Epithelial cell of esophagus (primary cell): Measurements from ENCODE around the gene LMF1.

ENCODE experiments used
- DNase-seq: peaks from one replicate; pipeline ENCODE4 v3.0.0; 2010; ENCODE audit warnings: low read depth
- H3K4me3 ChIP-seq: 2 replicates; pipeline ENCODE4 v1.5.1; 2011; ENCODE audit warnings: mild to moderate bottlenecking, low read length, control low read depth
- CTCF ChIP-seq: IDR thresholded peaks from 2 replicates; pipeline ENCODE4 v1.5.1; 2011; ENCODE audit warnings: low read depth, mild to moderate bottlenecking, low read length, control low read depth, inconsistent platforms; ENCODE audit not compliant: insufficient read depth; ENCODE audit errors: missing control alignments

The LMF1 gene

DNA sequence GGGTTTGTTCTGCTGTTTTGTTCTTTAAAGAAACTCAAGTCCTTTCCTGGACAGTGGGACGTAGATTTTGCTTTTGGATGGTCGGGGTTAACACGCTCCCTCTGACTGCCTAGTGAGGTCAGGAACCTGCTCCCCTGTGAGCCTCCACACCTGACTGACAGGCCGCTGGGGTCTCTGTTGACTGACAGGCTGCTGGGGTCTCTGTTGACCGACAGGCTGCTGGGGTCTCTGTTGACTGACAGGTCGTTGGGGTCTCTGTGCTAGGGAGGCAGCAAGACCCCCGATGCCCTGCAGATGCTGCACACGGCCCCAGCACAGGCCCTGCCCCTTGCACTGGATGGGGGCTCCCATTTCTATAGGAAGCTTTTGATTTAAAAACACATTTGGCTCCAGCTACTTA, 33.5 kb downstream of the LMF1 start:
- DNase-seq: no peak
- TF ChIP-seq CTCF: no peak
- H3K4me3 ChIP-seq: no peak overlapping the region

DNA sequence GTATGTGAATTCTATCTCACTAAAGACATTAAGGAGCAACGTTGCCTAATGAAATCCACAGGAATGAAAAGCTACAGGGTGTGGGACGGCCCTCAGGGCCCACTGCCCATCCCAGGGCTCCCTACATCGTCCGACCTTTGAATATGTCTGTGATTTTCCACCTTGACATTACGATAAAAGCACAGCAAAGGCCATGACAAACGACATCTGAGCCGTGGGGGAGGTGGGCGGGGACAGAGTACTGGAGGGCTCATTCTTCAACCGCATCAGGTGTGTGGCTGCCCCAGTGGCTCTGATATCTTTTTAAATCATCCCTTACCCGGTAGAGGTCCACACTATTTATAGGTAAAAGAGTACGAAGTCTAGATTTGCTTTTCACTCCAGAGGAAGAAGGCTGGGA, 35.1 kb downstream of the LMF1 start:
- H3K4me3 ChIP-seq: no peak overlapping the region
- TF ChIP-seq CTCF: no peak
- DNase-seq: no peak

DNA sequence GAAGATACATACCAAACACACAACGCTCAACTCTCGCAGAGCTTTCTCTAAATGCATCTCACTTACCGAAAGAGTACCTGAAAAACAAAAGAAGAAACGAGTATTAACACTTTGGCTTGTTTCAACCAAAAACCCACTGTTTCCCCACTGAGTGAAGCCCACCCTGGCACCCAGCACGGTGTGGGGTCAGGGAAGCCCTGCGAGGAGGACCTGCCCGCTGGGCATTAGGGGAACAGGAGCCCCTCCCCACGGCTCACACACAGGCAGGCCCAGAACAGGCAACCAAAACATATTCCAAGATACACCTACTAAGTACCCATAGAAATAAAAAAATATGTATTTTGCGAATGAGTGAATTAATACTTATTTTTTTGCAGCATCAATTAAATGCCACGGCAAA, 36.6 kb downstream of the LMF1 start:
- TF ChIP-seq CTCF: no peak
- H3K4me3 ChIP-seq: no peak overlapping the region
- no peak for DNase-seq

DNA sequence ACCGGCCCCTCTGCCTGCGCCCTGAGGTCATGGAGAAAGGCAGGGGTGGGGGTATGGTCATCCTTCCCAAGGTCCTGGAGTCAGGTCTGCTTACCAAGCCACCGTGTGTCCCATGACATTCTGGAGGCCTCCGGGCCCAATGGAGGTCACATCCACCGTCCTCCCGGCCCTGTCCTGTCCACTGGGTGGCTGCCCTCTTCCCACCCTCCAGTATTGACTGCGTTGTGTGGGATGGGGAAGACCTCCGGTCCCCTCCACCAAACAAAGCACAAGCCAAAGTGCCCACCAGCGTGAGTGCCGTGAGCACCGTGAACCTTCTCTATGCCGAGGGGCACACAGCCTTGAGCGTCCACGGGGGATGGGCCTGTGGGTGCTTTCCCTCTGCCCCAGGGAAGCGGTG, 37.2 kb downstream of the LMF1 start:
- no peak overlapping the region for H3K4me3 ChIP-seq
- no peak for DNase-seq
- no peak for TF ChIP-seq CTCF

DNA sequence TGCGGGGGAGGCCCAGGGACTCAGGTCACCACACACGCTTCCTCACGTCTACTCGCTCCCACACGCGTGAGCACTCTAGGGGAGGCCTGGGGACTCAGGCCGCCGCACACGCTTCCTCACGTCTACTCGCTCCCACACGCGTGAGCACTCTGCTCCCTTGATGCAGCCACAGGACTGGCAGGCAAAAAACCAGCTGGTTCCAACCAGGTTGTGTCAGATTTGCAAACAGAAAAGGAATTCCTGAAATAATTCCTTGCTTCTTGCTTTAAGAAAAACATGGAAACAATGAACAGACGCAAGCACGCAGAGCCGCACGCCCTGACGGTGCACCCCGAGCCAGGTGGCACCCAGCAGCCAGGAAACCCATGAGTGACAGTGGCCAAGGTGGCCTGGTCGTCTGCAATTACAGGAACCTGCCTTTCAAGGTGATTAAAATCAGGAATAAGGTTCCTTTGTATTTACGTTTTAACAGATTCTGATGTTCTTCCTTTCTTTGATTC, 37.9 kb downstream of the LMF1 start:
- no peak overlapping the region for H3K4me3 ChIP-seq
- DNase-seq: no peak
- TF ChIP-seq CTCF: no peak

- no peak overlapping the region for H3K4me3 ChIP-seq
- no peak for DNase-seq
- TF ChIP-seq CTCF: no peak
These were observed 38.9 kb downstream of the LMF1 start for GRCh38 chr16:931626-932500.

- H3K4me3 ChIP-seq: no peak overlapping the region
- DNase-seq: no peak
- TF ChIP-seq CTCF: no peak
These were observed 39.6 kb downstream of the LMF1 start for GRCh38 chr16:931171-931570.
